ENCODE measurements around the gene ULK1. TPM values are rescaled to one million over a fixed set of nuclear protein-coding genes. Genes with fewer than 3 reads are reported as not detected.

ULK1 gene
- polyA plus RNA-seq, 3 donors = 1.0 to 75.1 (median 1.3) TPM

DNA sequence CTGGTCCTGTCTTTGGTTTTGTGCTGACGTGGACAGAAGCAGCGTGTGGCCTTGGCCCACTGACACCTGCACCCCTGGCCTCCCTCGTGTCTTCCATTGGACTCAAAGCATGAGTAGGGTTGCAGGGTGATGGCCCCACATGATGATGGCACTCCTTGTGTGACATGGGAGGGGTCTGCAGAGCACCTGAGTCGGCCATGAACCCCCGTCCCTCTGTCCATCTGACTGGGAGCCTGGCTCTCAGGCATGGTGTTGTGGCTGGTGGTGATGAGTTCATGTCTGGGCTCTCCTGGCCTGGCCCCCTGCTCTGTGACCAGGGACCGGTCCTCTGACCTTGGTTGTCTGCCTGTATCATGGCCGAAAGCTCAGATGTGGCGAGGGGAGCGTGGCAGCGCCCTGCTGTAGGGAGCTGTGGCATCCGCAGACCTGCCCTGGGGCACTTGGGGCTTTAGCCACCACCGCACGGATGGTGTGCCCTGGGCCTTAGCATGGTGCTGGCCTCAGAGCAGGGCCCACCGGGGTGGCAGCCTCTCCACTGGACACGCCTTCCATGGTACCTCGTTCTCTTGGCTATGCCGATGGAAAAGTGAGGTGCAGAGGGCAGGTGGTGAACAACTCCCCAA, 16.7 kb downstream of the ULK1 start:
- H3K4me3 Mint-ChIP-seq = no peak overlapping the region
- no peak for DNase-seq
- no peak for TF ChIP-seq CTCF (IDR thresholded peaks at IDR 0.05)
- Histone ChIP-seq H3K36me3 (replicated peaks in 1 of 2; ENCODE audit: control insufficient read depth in 1 of 2, insufficient read depth in 2 of 2, low read length in 2 of 2) (peaks cover 79 to 97% of the 10 kb centered on the region in 2 donors), H4K20me1 (ENCODE audit: insufficient read depth, low read length) (peaks cover 96% of the 10 kb centered on the region), H3K27ac (ENCODE audit: low read depth in 1 of 2, low read length in 2 of 2) (no peak overlapping the region), H3K9me3 (replicated peaks in 1 of 2; ENCODE audit: control insufficient read depth in 1 of 2, insufficient read depth in 1 of 2, low read length in 2 of 2) (no peaks in the 10 kb centered on the region), H3K27me3 (ENCODE audit: control insufficient read depth in 2 of 2, insufficient read depth in 2 of 2, low read length in 2 of 2) (no peaks in the 10 kb centered on the region), H2AFZ (ENCODE audit: insufficient read depth, low read depth, low read length, poor library complexity, severe bottlenecking) (no peak overlapping the region), H3K9ac (ENCODE audit: insufficient read depth, low read length, poor library complexity, severe bottlenecking) (no peak overlapping the region), H3K79me2 (ENCODE audit: insufficient read depth, low read length) (no peaks in the 10 kb centered on the region), H3K4me2 (replicated peaks; ENCODE audit: extremely low read depth, low read length, poor library complexity, severe bottlenecking) (no peak overlapping the region), H3K4me3 (replicated peaks in 1 of 3; ENCODE audit: low read depth in 2 of 3, low read length in 3 of 3) (no peak overlapping the region), H3K4me1 (ENCODE audit: control insufficient read depth in 1 of 2, insufficient read depth in 2 of 2, low read length in 2 of 2) (no peaks in the 10 kb centered on the region)
- WGBS (ENCODE audit: insufficient coverage) = 96% methylated on average over 17 of the region's 17 CpGs
- peak overlapping the region in 1 of 7 donors; percentile 70 for H3K27ac Mint-ChIP-seq
- peaks cover 61 to 90% of the 10 kb centered on the region in 2 donors for H3K36me3 Mint-ChIP-seq
- no peaks in the 10 kb centered on the region for H3K9me3 Mint-ChIP-seq
- peaks cover 0 to 4% (median 0%) of the 10 kb centered on the region in 3 donors for H3K27me3 Mint-ChIP-seq (ENCODE audit: low read depth in 3 of 3)
- no peaks in the 10 kb centered on the region for H3K4me1 Mint-ChIP-seq
- intact Hi-C loops (cut with micrococcal nuclease) = no loop called here

- 90% methylated on average over 18 of the region's 22 CpGs for WGBS (ENCODE audit: insufficient coverage)
- H3K9me3 Mint-ChIP-seq = no peaks in the 10 kb centered on the region
- no peak overlapping the region for H3K4me3 Mint-ChIP-seq
- DNase-seq = no peak
- no peak overlapping the region for H3K4me2 ChIP-seq (replicated peaks; ENCODE audit: extremely low read depth, low read length, poor library complexity, severe bottlenecking)
- H3K27me3 ChIP-seq (ENCODE audit: control insufficient read depth in 2 of 2, insufficient read depth in 2 of 2, low read length in 2 of 2) = no peaks in the 10 kb centered on the region
- H3K27ac ChIP-seq (ENCODE audit: low read depth in 1 of 2, low read length in 2 of 2) = peak overlapping the region in 1 of 2 donors; percentile 8
- H4K20me1 ChIP-seq (ENCODE audit: insufficient read depth, low read length) = peaks cover 96% of the 10 kb centered on the region
- H3K27ac Mint-ChIP-seq = peak overlapping the region in 1 of 7 donors; percentile 11
- no peaks in the 10 kb centered on the region for H3K79me2 ChIP-seq (ENCODE audit: insufficient read depth, low read length)
- H3K36me3 ChIP-seq (replicated peaks in 1 of 2; ENCODE audit: control insufficient read depth in 1 of 2, insufficient read depth in 2 of 2, low read length in 2 of 2) = peaks cover 78 to 98% of the 10 kb centered on the region in 2 donors
- H3K36me3 Mint-ChIP-seq = peaks cover 59 to 90% of the 10 kb centered on the region in 2 donors
- H3K4me1 Mint-ChIP-seq = no peaks in the 10 kb centered on the region
- H3K4me3 ChIP-seq (replicated peaks in 1 of 3; ENCODE audit: low read depth in 2 of 3, low read length in 3 of 3) = no peak overlapping the region
- H2AFZ ChIP-seq (ENCODE audit: insufficient read depth, low read depth, low read length, poor library complexity, severe bottlenecking) = no peak overlapping the region
- intact Hi-C loops (cut with micrococcal nuclease) = no loop called here
- no peak overlapping the region for H3K9ac ChIP-seq (ENCODE audit: insufficient read depth, low read length, poor library complexity, severe bottlenecking)
- no peak for TF ChIP-seq CTCF (IDR thresholded peaks at IDR 0.05)
- H3K9me3 ChIP-seq (replicated peaks in 1 of 2; ENCODE audit: control insufficient read depth in 1 of 2, insufficient read depth in 1 of 2, low read length in 2 of 2) = no peaks in the 10 kb centered on the region
- H3K4me1 ChIP-seq (ENCODE audit: control insufficient read depth in 1 of 2, insufficient read depth in 2 of 2, low read length in 2 of 2) = no peaks in the 10 kb centered on the region
- peaks cover 0 to 4% (median 0%) of the 10 kb centered on the region in 3 donors for H3K27me3 Mint-ChIP-seq (ENCODE audit: low read depth in 3 of 3)
Observed at GRCh38 chr12:131911851-131912477, 17.5 kb downstream of the ULK1 start.

Data from CD14-positive monocyte (primary cell).